Liver (tissue), 9 donors: ENCODE measurements around the gene GALNT10. TPM values are rescaled to one million over a fixed set of nuclear protein-coding genes. Genes with fewer than 3 reads are reported as not detected.

Experiments used
- DNase-seq: peaks from one replicate; pipeline ENCODE4 v3.0.0-alpha.2; 2017; ENCODE audit warnings: low spot score
- H3K27ac ChIP-seq, 2 donors: one replicate each; pipeline ENCODE4 v1.7.0; 2013; ENCODE audit warnings: inconsistent platforms in 2 of 2, low read length in 2 of 2, control low read depth in 1 of 2, low read depth in 1 of 2, mild to moderate bottlenecking in 1 of 2
- H3K27me3 ChIP-seq, 4 donors: one replicate each; pipeline versions ENCODE4 v1.6.1 to v1.7.0; 2013; ENCODE audit warnings: low read length in 3 of 4, inconsistent platforms in 1 of 4, mild to moderate bottlenecking in 1 of 4, moderate library complexity in 1 of 4; ENCODE audit not compliant: control insufficient read depth in 4 of 4, insufficient read depth in 4 of 4
- H3K36me3 ChIP-seq, 4 donors: one replicate each; pipeline versions ENCODE4 v1.6.1 to v1.7.0; 2013; ENCODE audit warnings: low read length in 3 of 4, mild to moderate bottlenecking in 3 of 4, low read depth in 1 of 4, moderate library complexity in 1 of 4; ENCODE audit not compliant: control insufficient read depth in 4 of 4, insufficient read depth in 3 of 4
- H3K4me1 ChIP-seq, 4 donors: one replicate each; pipeline versions ENCODE4 v1.6.1 to v1.7.0; 2013; ENCODE audit warnings: low read length in 3 of 4, mild to moderate bottlenecking in 3 of 4, moderate library complexity in 1 of 4; ENCODE audit not compliant: control insufficient read depth in 4 of 4, insufficient read depth in 4 of 4
- H3K4me3 ChIP-seq, 3 donors: one replicate each; pipeline versions ENCODE4 v1.6.1 to v1.7.0; 2013; ENCODE audit warnings: low read length in 3 of 3, control low read depth in 1 of 3, low read depth in 1 of 3, mild to moderate bottlenecking in 1 of 3
- H3K9ac ChIP-seq, 2 donors: one replicate each; pipeline ENCODE4 v1.7.0; 2013; ENCODE audit warnings: low read length in 2 of 2, mild to moderate bottlenecking in 2 of 2, moderate library complexity in 2 of 2, control low read depth in 1 of 2, low read depth in 1 of 2
- H3K9me3 ChIP-seq, 4 donors: one replicate each; pipeline versions ENCODE4 v1.6.1 to v1.7.0; 2013; ENCODE audit warnings: low read length in 3 of 4; ENCODE audit not compliant: control insufficient read depth in 4 of 4
- ATF3 ChIP-seq: IDR thresholded peaks from 2 replicates; pipeline ENCODE4 v1.6.1; 2016; ENCODE audit warnings: antibody characterized with exemption
- CTCF ChIP-seq: fragments of 150-350 bp; IDR thresholded peaks from 2 replicates; pipeline ENCODE4 v1.5.1; 2017; ENCODE audit warnings: improper control_type of control experiment, low read depth, low read length; ENCODE audit not compliant: missing input control
- EGR1 ChIP-seq, 2 donors: IDR thresholded peaks; 2 replicates each; pipeline ENCODE4 v1.6.1; 2016 to 2018; ENCODE audit warnings: antibody characterized with exemption in 2 of 2, low read depth in 2 of 2
- FOXA1 ChIP-seq: IDR thresholded peaks from 2 replicates; pipeline ENCODE4 v1.6.1; 2016; ENCODE audit warnings: antibody characterized with exemption
- FOXA2 ChIP-seq: IDR thresholded peaks from 2 replicates; pipeline ENCODE4 v1.6.1; 2016; ENCODE audit warnings: antibody characterized with exemption
- GABPA ChIP-seq, 2 donors: IDR thresholded peaks in 1 of 2; conservative IDR thresholded peaks in 1 of 2; 2 replicates each; pipeline ENCODE4 v1.6.1; 2016; ENCODE audit warnings: antibody characterized with exemption in 2 of 2, mild to moderate bottlenecking in 1 of 2, moderate library complexity in 1 of 2
- HNF4A ChIP-seq, 2 donors: conservative IDR thresholded peaks; 2 replicates each; pipeline ENCODE4 v1.6.1; 2016; ENCODE audit warnings: antibody characterized with exemption in 2 of 2, mild to moderate bottlenecking in 2 of 2
- JUND ChIP-seq, 2 donors: IDR thresholded peaks; 2 replicates each; pipeline ENCODE4 v1.6.1; 2016; ENCODE audit warnings: antibody characterized with exemption in 2 of 2
- MAX ChIP-seq: IDR thresholded peaks from 2 replicates; pipeline ENCODE4 v1.6.1; 2016; ENCODE audit warnings: antibody characterized with exemption
- RAD21 ChIP-seq, 2 donors: IDR thresholded peaks; 2 replicates each; pipeline ENCODE4 v1.6.1; 2016; ENCODE audit warnings: antibody characterized with exemption in 2 of 2, mild to moderate bottlenecking in 2 of 2
- REST ChIP-seq: IDR thresholded peaks from 2 replicates; pipeline ENCODE4 v1.6.1; 2016; ENCODE audit warnings: antibody characterized with exemption, mild to moderate bottlenecking
- SP1 ChIP-seq: IDR thresholded peaks from 2 replicates; pipeline ENCODE4 v1.6.1; 2018; ENCODE audit warnings: antibody characterized with exemption, mild to moderate bottlenecking
- YY1 ChIP-seq: IDR thresholded peaks from 2 replicates; pipeline ENCODE4 v1.6.1; 2016; ENCODE audit warnings: antibody characterized with exemption, mild to moderate bottlenecking
- WGBS: extraction: QIAGEN DNeasy Blood & Tissue Kit; methylation state at CpG from one replicate; pipeline ENCODE4 v1.1.7; 2013; 5-methylcytosine and 5-hydroxymethylcytosine counted together
- polyA plus RNA-seq, 2 donors: library from polyadenylated mRNA; stranded (reverse) in 1 of 2; unstranded in 1 of 2; fragments of 200-250 nt in 1 of 2; fragments of >200 nt in 1 of 2; fragmentation: Nextera tagmentation in 1 of 2; extraction: Ambion mirVana in 1 of 2; gene quantifications; one replicate each; pipeline versions ENCODE4 v1.2.1 to v1.2.3, GENCODE V29; 2013 to 2015
- total RNA-seq, 2 donors: library from RNA; depleted of rRNA; stranded (reverse); fragments of >200 nt; gene quantifications; one replicate each; pipeline ENCODE4 v1.2.3, GENCODE V29; 2014
- donor health status: healthy.
- donor health status: healthy.
- donor health status: healthy.
- donor health status: healthy.
- donor health status: healthy.

GALNT10 gene
- total and polyA plus RNA-seq, 4 donors, result 1.1 to 17.8 (median 5.3) TPM

GRCh38 chr5:154393850-154394249 lies 203.3 kb downstream of the GALNT10 start:
- Histone ChIP-seq H3K4me3 (no peak overlapping the region), H3K9ac (no peak overlapping the region), H3K27ac (no peak overlapping the region), H3K4me1 (peaks cover 0 to 3% (median 1%) of the 10 kb centered on the region in 4 donors), H3K27me3 (no peaks in the 10 kb centered on the region), H3K36me3 (no peaks in the 10 kb centered on the region), H3K9me3 (no peaks in the 10 kb centered on the region)
- no peak for TF ChIP-seq MAX
- no peak for TF ChIP-seq FOXA2
- TF ChIP-seq HNF4A (conservative IDR thresholded peaks at IDR 0.05), result no peak
- no peak for DNase-seq
- 91% methylated on average over 3 of the region's 3 CpGs for WGBS

DNA sequence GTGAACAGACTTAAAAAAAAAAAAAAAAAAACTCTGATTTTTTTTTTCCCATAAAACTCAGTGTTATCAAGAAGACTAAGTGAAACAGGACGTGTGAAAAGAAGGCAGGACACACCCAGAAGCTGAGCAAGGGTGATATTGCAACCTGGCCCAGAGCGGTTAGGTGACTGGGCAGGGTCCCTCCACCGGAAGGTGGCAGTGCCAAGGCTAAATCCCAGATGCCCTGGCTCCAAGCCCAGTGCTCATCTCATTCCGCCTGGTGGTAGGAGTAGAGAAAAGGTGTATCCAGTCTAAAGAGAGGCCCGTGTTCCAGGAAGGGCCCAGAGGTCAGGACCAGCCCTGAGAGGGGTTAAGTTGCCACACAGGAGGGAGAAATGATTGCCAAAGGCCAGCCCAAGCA lies 203.8 kb downstream of the GALNT10 start:
- Histone ChIP-seq H3K36me3 (no peaks in the 10 kb centered on the region), H3K9ac (no peak overlapping the region), H3K9me3 (no peaks in the 10 kb centered on the region), H3K27ac (no peak overlapping the region), H3K4me3 (no peak overlapping the region), H3K4me1 (peaks cover 0 to 3% (median 1%) of the 10 kb centered on the region in 4 donors), H3K27me3 (no peaks in the 10 kb centered on the region)
- TF ChIP-seq RAD21 (IDR thresholded peaks at IDR 0.05), result no peak
- TF ChIP-seq GABPA (IDR thresholded peaks at IDR 0.05 in 1 of 2, conservative IDR thresholded peaks at IDR 0.05 in 1 of 2), result no peak
- no peak for TF ChIP-seq MAX
- TF ChIP-seq FOXA1, result no peak
- no peak for TF ChIP-seq JUND (IDR thresholded peaks at IDR 0.05)
- TF ChIP-seq CTCF, result peak; percentile 9
- WGBS, result 76% methylated on average over 5 of the region's 5 CpGs
- no peak for DNase-seq

DNA sequence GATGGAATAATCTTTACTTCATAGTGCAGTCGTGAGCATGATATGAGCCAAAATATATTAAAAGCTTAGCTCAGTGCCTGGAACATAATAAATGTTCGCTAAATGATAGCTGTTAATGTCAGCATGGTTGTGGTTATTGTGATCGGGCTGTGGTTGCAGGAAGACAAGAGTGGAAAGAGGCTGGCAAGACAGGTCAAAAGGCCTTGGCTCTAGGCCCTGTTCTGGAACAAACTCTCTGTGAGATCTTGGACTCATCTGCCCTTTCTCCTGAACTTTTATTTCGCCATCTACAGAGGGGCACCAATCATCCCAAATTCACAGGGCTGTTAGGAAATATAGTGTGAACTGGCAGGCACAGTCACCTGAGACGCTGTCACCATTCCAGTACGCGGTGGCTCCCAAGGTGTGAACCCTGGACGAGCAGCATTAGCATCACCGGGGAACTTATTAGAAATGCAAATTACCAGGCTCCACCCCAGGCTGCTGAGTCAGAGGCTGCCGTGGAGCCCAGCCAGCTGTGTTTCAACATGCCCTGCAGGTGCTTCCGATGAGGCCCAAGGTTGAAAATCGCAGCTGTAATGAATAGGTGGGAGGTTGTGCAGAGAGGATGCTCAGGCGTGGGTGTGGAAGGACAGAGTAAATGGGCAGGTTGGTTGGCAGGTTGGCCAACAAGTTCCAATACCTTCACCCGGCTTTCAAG lies 205.0 kb downstream of the GALNT10 start:
- H3K9me3 ChIP-seq, result no peaks in the 10 kb centered on the region
- no peak for TF ChIP-seq RAD21 (IDR thresholded peaks at IDR 0.05)
- no peak for TF ChIP-seq CTCF
- TF ChIP-seq MAX, result no peak
- no peak for TF ChIP-seq ATF3
- no peak for TF ChIP-seq GABPA (IDR thresholded peaks at IDR 0.05 in 1 of 2, conservative IDR thresholded peaks at IDR 0.05 in 1 of 2)
- TF ChIP-seq HNF4A (conservative IDR thresholded peaks at IDR 0.05), result no peak
- no peak for TF ChIP-seq EGR1 (IDR thresholded peaks at IDR 0.05; ENCODE audit: low read depth in 2 of 2)
- no peak for TF ChIP-seq REST
- no peak for TF ChIP-seq FOXA1
- TF ChIP-seq YY1, result no peak
- TF ChIP-seq SP1, result no peak
- 77% methylated on average over 14 of the region's 14 CpGs for WGBS
- H3K4me1 ChIP-seq, result peaks cover 0 to 3% (median 1%) of the 10 kb centered on the region in 4 donors
- no peak overlapping the region for H3K4me3 ChIP-seq
- H3K9ac ChIP-seq, result no peak overlapping the region
- H3K27ac ChIP-seq, result no peak overlapping the region
- no peak for DNase-seq
- no peaks in the 10 kb centered on the region for H3K36me3 ChIP-seq
- no peaks in the 10 kb centered on the region for H3K27me3 ChIP-seq
